Activated naive CD4-positive, alpha-beta T cell treated with anti-CD3 and anti-CD28 coated beads, Interleukin-2, amount 50 U/mL, for 16 hours (primary cell): ENCODE data around the gene NDE1.
"Not testable (repeated sequence)": the region's sequence is repeated elsewhere in the genome, so short reads cannot be mapped to it uniquely, and the experiment has no call there.

Experiments used
- DNase-seq: peaks from one replicate; pipeline ENCODE4 v3.0.0-alpha.2; 2020

NDE1 gene

DNA sequence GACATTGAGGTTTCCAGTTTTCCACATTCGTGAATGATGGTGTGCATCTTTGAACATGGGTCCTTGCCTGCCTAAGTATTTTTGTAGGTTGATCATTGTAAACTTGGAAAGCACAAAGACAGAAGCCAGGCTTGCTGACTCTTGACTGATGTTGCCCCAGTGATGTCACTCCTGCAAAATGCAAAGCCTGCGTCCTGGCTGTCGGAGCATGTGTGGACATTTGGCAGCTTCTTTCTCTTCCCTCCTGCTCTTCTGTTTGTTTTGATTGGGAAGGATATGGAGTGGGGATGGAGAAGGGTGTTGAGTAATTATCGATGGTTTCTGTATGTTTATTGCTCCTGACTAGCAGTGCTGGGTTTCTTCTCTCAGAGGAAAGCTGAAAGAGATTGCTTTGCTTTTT, 3.2 kb downstream of the NDE1 start:
- no peak for DNase-seq

DNA sequence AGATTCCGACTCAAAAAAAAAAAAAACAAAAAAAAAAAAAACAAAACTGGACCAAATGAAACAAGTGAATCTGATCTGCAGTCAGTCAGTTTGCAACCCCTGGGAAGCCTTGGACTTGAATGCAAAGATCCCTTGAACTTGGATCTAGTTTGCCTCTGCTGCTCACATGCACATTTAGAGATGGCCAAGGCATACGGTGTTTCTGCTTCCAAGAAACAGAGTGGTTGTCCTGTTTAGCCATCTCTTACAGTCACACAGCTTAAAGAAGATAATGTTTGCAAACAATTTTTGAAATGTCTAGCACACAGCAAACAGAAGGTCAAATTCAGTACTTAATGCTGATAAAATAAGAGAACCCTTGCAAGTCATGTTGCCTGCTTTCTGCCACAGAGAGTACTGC, 4.5 kb downstream of the NDE1 start:
- no peak for DNase-seq

DNA sequence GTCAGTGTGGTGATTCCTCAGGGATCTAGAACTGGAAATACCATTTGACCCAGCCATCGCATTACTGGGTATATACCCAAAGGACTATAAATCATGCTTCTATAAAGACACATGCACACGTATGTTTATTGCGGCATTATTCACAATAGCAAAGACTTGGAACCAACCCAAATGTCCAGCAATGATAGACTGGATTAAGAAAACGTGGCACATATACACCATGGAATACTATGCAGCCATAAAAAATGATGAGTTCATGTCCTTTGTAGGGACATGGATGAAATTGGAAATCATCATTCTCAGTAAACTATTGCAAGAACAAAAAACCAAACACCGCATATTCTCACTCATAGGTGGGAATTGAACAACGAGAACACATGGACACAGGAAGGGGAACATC, 5.5 kb downstream of the NDE1 start:
- not testable (repeated sequence) for DNase-seq

- no peak for DNase-seq
These were observed 8.1 kb downstream of the NDE1 start for GRCh38 chr16:15658149-15658548.

DNA sequence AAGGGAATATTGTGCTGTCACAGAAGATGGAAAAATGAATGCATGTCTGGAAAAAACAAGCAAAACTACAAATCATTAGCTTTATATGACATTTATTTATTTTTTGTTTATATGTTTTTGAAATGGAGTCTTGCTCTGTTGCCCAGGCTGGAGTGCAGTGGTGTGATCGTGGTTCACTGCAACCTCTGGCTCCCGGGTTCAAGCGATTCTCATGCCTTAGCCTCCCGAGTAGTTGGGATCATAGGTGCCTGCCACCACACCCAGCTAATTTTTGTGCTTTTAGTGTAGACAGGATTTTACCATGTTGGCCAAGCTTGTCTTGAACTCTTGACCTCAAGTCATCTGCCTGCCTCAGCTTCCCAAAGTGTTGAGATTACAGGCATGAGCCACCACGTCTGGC, 8.5 kb downstream of the NDE1 start:
- no peak for DNase-seq

GRCh38 chr16:15660203-15660601, 10.2 kb downstream of the NDE1 start:
- DNase-seq, result no peak

DNA sequence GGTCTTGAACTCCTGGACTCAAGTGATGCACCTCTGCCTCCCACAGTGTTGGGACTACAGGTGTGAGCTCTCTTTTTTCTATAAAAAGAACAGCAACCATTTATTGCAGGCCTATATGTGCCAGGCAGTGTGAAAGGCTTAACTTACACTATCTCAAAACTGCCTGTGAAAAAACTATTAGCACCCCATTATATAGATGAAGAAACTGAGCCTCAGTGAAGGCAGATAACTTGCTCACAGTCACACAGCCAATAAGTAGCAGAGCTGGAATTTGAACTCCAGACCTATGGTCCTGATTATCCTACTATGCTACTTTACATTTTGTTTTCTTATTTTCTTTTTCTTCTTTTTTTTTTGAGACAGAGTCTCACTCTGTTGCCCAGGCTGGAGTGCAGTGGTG, 15.1 kb downstream of the NDE1 start:
- DNase-seq, result no peak

DNA sequence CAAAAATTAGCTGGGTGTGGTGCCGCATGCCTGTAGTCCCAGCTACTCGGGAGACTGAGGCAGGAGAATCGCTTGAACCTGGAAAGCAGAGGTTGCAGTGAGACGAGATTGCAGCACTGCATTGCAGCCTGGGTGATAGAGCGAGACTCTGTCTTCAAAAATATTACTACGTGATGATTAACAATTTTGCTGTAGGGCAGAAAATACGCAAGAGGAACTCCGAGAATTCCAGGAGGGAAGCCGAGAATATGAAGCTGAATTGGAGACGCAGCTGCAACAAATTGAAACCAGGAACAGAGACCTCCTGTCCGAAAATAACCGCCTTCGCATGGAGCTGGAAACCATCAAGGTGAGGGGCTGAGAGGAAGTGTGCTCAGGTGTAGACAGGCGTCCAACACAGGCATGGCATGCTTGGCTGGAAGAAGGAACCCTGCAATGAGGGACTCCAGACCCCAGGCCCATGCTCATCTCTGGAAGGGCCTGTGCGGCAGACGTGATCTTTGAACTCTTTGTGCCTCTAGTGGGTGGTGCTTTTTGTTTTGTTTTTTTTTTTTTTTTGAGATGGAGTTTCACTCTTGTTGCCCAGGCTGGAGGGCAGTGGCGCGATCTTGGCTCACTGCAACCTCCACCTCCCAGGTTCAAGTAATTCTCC, 17.2 kb downstream of the NDE1 start:
- DNase-seq, result no peak

- no peak for DNase-seq
These were observed 21.6 kb downstream of the NDE1 start for GRCh38 chr16:15671530-15672117.

DNA sequence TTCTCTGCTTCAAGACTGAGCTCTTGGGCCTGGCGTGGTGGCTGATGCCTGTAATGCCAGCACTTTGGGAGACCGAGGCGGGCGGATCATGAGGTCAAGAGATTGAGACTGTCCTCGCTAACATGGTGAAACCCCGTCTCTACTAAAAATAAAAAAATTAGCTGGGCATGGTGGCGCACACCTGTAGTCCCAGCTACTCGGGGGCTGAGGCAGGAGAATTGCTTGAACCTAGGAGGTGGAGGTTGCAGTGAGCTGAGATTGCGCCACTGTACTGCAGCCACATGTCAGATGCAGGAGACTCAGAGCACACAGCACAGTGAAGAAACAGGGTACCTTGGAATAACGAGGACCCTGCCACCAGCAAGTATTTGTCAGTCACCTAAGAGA, 22.1 kb downstream of the NDE1 start:
- not testable (repeated sequence) for DNase-seq

GRCh38 chr16:15672514-15673167, 22.6 kb downstream of the NDE1 start:
- DNase-seq, result peak; percentile 42

DNA sequence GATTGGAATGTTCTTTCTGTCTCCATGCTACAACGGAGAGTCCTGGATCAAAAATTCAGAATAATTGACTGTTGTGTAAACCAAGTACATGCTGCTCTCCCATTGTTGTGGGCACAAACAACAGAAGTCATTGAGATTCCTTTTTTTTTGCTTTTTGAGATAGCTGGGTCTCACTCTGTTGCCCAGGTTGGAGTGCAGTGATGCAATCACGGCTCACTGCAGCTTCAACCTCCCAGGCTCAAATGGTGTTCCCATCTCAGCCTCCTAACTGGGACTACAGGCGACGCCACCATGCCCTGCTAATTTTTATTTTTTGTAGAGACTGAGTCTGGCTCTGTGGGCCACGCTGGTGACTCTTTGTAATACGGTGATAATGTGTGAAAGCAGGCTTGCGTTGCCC, 24.5 kb downstream of the NDE1 start:
- DNase-seq, result no peak

- DNase-seq, result no peak
These were observed 26.5 kb downstream of the NDE1 start for GRCh38 chr16:15676506-15676905.

DNA sequence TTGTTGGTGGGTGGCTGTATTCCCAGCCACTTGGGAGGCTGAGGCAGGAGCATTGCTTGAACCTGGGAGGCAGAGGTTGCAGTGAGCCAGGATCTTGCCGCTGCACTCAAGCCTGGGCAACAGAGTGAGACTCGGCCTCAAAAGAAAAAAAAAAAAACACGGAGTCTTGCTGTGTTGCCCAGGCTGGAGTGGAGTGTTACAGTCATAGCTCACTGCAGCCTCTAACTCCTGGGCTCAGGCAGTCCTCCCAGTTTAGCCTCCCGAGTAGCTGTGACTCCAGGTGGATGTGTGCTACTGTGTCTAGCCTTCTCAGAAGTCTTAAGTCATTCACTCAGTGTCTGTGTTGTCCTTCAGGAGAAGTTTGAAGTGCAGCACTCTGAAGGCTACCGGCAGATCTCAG, 27.4 kb downstream of the NDE1 start:
- DNase-seq, result no peak

- DNase-seq, result peak; percentile 60
These were observed 32.1 kb downstream of the NDE1 start for GRCh38 chr16:15682105-15682570.

DNA sequence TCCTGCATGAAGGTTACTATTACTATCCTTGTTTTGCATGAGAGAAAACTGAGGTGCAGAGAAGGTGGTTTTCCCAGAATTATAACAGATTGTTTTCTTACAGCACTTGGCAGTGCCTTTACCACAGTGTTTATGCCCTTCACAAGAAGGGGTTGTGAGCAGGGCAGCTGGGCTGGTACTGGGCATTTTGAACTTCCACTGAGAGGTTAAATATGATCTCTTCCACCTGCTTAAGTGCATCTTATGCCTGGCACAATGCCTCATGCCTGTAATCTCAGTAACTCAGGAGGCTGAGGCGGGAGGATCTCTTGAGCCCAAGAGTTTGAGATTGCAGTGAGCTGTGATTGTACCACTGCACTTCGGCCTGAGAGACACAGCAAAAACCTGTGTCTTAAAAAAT, 36.2 kb downstream of the NDE1 start:
- no peak for DNase-seq

- DNase-seq, result no peak
These were observed 39.2 kb downstream of the NDE1 start for GRCh38 chr16:15689290-15689689.

GRCh38 chr16:15690296-15690695, 40.3 kb downstream of the NDE1 start:
- DNase-seq, result no peak

DNA sequence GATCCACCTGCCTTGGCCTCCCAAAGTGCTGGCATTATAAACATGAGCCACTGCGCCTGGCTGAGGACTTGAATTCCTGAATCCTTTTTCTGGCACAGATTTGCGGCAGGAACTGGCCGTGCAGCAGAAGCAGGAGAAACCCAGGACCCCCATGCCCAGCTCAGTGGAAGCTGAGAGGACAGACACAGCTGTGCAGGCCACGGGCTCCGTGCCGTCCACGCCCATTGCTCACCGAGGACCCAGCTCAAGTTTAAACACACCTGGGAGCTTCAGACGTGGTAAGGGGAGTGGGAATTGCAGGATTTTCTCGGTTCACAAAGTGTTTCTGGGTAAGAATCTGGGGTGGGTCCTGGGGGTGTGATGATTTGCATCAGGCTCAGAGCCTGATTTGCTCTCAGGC, 41.0 kb downstream of the NDE1 start:
- no peak for DNase-seq

- DNase-seq, result not testable (repeated sequence)
These were observed 42.5 kb downstream of the NDE1 start for GRCh38 chr16:15692508-15692907.

DNA sequence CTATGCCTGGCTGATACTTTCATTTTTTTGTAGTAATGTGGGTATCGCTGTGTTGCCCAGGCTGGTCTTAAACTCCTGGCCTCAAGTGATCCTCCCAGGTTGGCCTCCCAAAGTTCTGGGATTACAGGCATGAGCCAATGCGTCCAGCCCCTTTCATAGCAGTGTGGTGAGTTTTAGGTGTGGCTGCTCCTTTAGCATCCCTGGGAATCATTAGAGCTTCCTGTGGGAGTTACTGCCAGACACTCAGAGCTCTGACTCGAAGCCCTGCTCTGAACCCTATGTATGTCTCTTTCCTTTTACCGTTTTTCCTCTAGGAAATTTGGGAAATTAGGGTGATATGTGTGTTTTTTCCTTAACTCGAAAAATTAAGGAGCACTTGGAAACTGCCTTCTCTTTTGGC, 44.5 kb downstream of the NDE1 start:
- DNase-seq, result no peak

DNA sequence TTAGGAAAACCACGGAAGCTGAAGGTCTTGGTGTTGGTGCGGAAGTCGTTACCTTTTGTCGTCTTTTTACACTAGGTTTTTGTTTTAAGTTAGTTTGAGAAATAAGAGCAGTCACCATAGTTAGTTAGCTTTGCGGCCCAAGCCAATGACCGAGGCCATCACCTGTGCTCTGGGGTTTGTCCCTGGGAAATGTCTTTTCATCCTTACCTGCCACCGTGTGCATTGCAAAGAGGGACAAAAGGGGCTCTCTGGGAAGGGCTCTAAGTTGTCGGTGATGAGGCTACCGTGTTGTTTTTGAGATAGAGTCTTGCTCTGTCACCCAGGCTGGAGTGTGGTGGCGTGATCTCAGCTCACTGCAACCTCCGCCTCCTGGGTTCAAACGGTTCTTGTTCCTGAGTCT, 49.8 kb downstream of the NDE1 start:
- DNase-seq, result no peak

DNA sequence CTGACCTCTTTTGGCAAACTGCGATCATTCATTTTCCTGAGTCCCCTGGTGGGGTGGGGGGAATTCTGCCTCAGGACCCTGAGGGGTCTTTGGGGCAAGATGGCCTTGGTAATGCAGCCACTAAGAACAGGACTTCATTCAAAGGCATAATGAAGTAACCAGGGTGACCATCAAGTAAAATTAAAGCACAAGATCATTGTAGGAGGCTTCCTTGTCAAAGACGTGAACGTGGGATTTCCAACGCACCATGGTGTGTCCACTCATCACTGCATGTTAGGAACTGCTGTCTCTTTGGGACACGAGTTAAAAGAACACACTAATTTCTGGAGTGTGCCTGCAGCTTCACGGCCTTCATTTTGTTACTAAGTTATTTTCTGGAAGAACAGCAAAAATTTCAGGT, 51.3 kb downstream of the NDE1 start:
- DNase-seq, result no peak
